Measurements from ENCODE around the gene CCL7. TPM values are rescaled to one million over a fixed set of nuclear protein-coding genes. Genes with fewer than 3 reads are reported as not detected.

The CCL7 gene
- polyA plus RNA-seq, 4 donors: 0.15 TPM; not detected in 3

GRCh38 chr17:34283571-34283970 is 13.6 kb downstream of the CCL7 start:
- DNase-seq (no peak), FAIRE-seq (no peak)
- Histone ChIP-seq H3K27ac (ENCODE audit: low read depth in 1 of 3, low read length in 2 of 3) (no peak overlapping the region), H3K27me3 (ENCODE audit: control insufficient read depth in 3 of 3, insufficient read depth in 3 of 3, low read length in 3 of 3) (peaks cover 0 to 2% (median 0%) of the 10 kb centered on the region in 3 donors), H3K4me3 (ENCODE audit: low read depth in 1 of 3, low read length in 3 of 3) (no peak overlapping the region), H3K4me1 (ENCODE audit: control insufficient read depth in 3 of 3, insufficient read depth in 2 of 3, low read depth in 1 of 3, low read length in 2 of 3) (no peaks in the 10 kb centered on the region), H3K36me3 (ENCODE audit: control insufficient read depth in 3 of 3, insufficient read depth in 2 of 3, low read depth in 1 of 3, low read length in 3 of 3) (no peaks in the 10 kb centered on the region), H3K9me3 (ENCODE audit: control insufficient read depth in 2 of 2, insufficient read depth in 1 of 2, low read depth in 1 of 2, low read length in 1 of 2) (no peaks in the 10 kb centered on the region)
- WGBS, 3 donors: 70 to 85% (median 81%) methylated on average over 6 of the region's 6 CpGs

DNA sequence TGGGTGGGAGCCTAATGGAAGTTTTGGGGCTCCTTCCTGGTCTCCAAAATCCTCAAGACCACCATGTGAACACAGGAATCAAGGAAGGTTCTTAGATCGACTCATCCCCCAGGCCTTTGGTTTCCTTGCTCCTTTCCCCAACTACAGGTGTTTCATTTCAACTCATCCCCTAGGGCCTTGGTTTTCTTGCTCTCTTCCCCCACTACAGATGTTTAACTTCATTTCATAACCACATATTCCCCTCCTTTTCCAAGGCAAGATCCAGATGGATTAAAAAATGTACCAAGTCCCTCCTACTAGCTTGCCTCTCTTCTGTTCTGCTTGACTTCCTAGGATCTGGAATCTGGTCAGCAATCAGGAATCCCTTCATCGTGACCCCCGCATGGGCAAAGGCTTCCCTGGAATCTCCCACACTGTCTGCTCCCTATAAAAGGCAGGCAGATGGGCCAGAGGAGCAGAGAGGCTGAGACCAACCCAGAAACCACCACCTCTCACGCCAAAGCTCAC is 15.3 kb downstream of the CCL7 start, which contains the start of gene CCL11:
TSS of gene CCL11 (plus strand) at position 457 of the 507 bp plus-strand sequence. CDS start 67 bp downstream, outside the sequence.
- 76 to 91% (median 82%) methylated on average over 4 of the region's 4 CpGs for WGBS, 3 donors
- Histone ChIP-seq H3K36me3 (ENCODE audit: control insufficient read depth in 3 of 3, insufficient read depth in 2 of 3, low read depth in 1 of 3, low read length in 3 of 3) (no peaks in the 10 kb centered on the region), H3K27ac (ENCODE audit: low read depth in 1 of 3, low read length in 2 of 3) (peak within 1 kb of the TSS in 1 of 3 donors; percentile 39), H3K9me3 (ENCODE audit: control insufficient read depth in 2 of 2, insufficient read depth in 1 of 2, low read depth in 1 of 2, low read length in 1 of 2) (no peaks in the 10 kb centered on the region), H3K27me3 (ENCODE audit: control insufficient read depth in 3 of 3, insufficient read depth in 3 of 3, low read length in 3 of 3) (peaks cover 0 to 2% (median 0%) of the 10 kb centered on the region in 3 donors), H3K4me1 (ENCODE audit: control insufficient read depth in 3 of 3, insufficient read depth in 2 of 3, low read depth in 1 of 3, low read length in 2 of 3) (no peaks in the 10 kb centered on the region), H3K4me3 (ENCODE audit: low read depth in 1 of 3, low read length in 3 of 3) (no peak within 1 kb of the TSS)
- no peak for DNase-seq
- no peak for FAIRE-seq

DNA sequence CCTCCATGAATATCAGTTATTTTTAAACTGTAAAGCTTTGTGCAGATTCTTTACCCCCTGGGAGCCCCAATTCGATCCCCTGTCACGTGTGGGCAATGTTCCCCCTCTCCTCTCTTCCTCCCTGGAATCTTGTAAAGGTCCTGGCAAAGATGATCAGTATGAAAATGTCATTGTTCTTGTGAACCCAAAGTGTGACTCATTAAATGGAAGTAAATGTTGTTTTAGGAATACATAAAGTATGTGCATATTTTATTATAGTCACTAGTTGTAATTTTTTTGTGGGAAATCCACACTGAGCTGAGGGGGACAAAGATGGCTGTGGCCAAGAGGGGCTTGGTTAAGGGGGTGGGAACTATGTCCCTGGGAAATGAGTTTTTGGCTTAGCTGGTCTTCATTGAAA is 17.9 kb downstream of the CCL7 start:
- WGBS, 3 donors: 15 to 50% (median 28%) methylated on average over 2 of the region's 2 CpGs
- Histone ChIP-seq H3K4me1 (ENCODE audit: control insufficient read depth in 3 of 3, insufficient read depth in 2 of 3, low read depth in 1 of 3, low read length in 2 of 3) (no peaks in the 10 kb centered on the region), H3K27me3 (ENCODE audit: control insufficient read depth in 3 of 3, insufficient read depth in 3 of 3, low read length in 3 of 3) (peaks cover 0 to 2% (median 0%) of the 10 kb centered on the region in 3 donors), H3K9me3 (ENCODE audit: control insufficient read depth in 2 of 2, insufficient read depth in 1 of 2, low read depth in 1 of 2, low read length in 1 of 2) (no peaks in the 10 kb centered on the region), H3K27ac (ENCODE audit: low read depth in 1 of 3, low read length in 2 of 3) (no peak overlapping the region), H3K4me3 (ENCODE audit: low read depth in 1 of 3, low read length in 3 of 3) (no peak overlapping the region), H3K36me3 (ENCODE audit: control insufficient read depth in 3 of 3, insufficient read depth in 2 of 3, low read depth in 1 of 3, low read length in 3 of 3) (no peaks in the 10 kb centered on the region)
- FAIRE-seq (no peak), DNase-seq (no peak)

GRCh38 chr17:34290586-34290985 is 20.6 kb downstream of the CCL7 start:
- WGBS, 3 donors: 60 to 61% (median 61%) methylated on average over 4 of the region's 4 CpGs
- Histone ChIP-seq H3K36me3 (ENCODE audit: control insufficient read depth in 3 of 3, insufficient read depth in 2 of 3, low read depth in 1 of 3, low read length in 3 of 3) (no peaks in the 10 kb centered on the region), H3K9me3 (ENCODE audit: control insufficient read depth in 2 of 2, insufficient read depth in 1 of 2, low read depth in 1 of 2, low read length in 1 of 2) (no peaks in the 10 kb centered on the region), H3K27ac (ENCODE audit: low read depth in 1 of 3, low read length in 2 of 3) (no peak overlapping the region), H3K4me1 (ENCODE audit: control insufficient read depth in 3 of 3, insufficient read depth in 2 of 3, low read depth in 1 of 3, low read length in 2 of 3) (no peaks in the 10 kb centered on the region), H3K4me3 (ENCODE audit: low read depth in 1 of 3, low read length in 3 of 3) (no peak overlapping the region), H3K27me3 (ENCODE audit: control insufficient read depth in 3 of 3, insufficient read depth in 3 of 3, low read length in 3 of 3) (peaks cover 0 to 2% (median 0%) of the 10 kb centered on the region in 3 donors)
- FAIRE-seq (no peak), DNase-seq (no peak)

DNA sequence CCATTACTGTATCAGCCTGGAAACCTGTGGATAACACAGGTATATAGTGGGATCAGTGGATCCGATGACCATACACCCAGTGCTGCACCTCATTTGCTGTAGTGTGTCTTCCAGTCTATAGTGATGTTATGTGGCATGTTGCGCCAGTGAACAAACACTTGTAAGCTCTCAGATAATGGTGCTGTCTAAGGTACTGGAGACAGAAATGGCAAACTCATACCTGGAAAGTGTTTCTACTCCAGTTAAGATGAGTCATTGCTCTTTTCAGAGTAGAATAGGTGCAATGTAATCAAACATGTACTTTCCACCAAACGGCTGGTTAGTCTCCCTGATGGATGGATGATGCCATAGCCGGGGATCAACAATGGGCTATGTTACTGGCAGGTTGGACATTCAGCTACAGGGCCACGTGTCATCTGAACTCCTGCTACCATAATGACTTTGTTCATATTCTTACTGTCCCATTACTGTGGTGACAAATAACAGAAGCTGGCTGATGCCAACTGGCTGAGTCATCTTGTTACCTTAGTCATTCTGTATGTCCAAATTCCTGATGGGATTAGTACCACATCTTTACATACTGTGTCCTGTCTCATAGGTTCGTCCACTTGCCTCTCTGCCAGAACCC is 21.8 kb downstream of the CCL7 start:
- H3K4me1 ChIP-seq (ENCODE audit: control insufficient read depth in 3 of 3, insufficient read depth in 2 of 3, low read depth in 1 of 3, low read length in 2 of 3): no peaks in the 10 kb centered on the region
- FAIRE-seq: no peak

GRCh38 chr17:34299027-34299426 is 29.0 kb downstream of the CCL7 start:
- Histone ChIP-seq H3K27ac (ENCODE audit: low read depth in 1 of 3, low read length in 2 of 3) (no peak overlapping the region), H3K4me3 (ENCODE audit: low read depth in 1 of 3, low read length in 3 of 3) (no peak overlapping the region), H3K4me1 (ENCODE audit: control insufficient read depth in 3 of 3, insufficient read depth in 2 of 3, low read depth in 1 of 3, low read length in 2 of 3) (no peaks in the 10 kb centered on the region), H3K36me3 (ENCODE audit: control insufficient read depth in 3 of 3, insufficient read depth in 2 of 3, low read depth in 1 of 3, low read length in 3 of 3) (no peaks in the 10 kb centered on the region), H3K27me3 (ENCODE audit: control insufficient read depth in 3 of 3, insufficient read depth in 3 of 3, low read length in 3 of 3) (no peaks in the 10 kb centered on the region), H3K9me3 (ENCODE audit: control insufficient read depth in 2 of 2, insufficient read depth in 1 of 2, low read depth in 1 of 2, low read length in 1 of 2) (no peaks in the 10 kb centered on the region)
- FAIRE-seq: no peak
- no peak for DNase-seq
- WGBS, 3 donors: 88 to 93% (median 89%) methylated on average over 2 of the region's 2 CpGs

More for the DNA sequence above, 21.8 kb downstream of the CCL7 start:
- WGBS, 3 donors: 83 to 90% (median 84%) methylated on average over 6 of the region's 6 CpGs
- Histone ChIP-seq H3K9me3 (ENCODE audit: control insufficient read depth in 2 of 2, insufficient read depth in 1 of 2, low read depth in 1 of 2, low read length in 1 of 2) (no peaks in the 10 kb centered on the region), H3K4me3 (ENCODE audit: low read depth in 1 of 3, low read length in 3 of 3) (no peak overlapping the region), H3K36me3 (ENCODE audit: control insufficient read depth in 3 of 3, insufficient read depth in 2 of 3, low read depth in 1 of 3, low read length in 3 of 3) (no peaks in the 10 kb centered on the region), H3K27me3 (ENCODE audit: control insufficient read depth in 3 of 3, insufficient read depth in 3 of 3, low read length in 3 of 3) (peaks cover 0 to 2% (median 0%) of the 10 kb centered on the region in 3 donors), H3K27ac (ENCODE audit: low read depth in 1 of 3, low read length in 2 of 3) (no peak overlapping the region)
- DNase-seq: no peak

DNA sequence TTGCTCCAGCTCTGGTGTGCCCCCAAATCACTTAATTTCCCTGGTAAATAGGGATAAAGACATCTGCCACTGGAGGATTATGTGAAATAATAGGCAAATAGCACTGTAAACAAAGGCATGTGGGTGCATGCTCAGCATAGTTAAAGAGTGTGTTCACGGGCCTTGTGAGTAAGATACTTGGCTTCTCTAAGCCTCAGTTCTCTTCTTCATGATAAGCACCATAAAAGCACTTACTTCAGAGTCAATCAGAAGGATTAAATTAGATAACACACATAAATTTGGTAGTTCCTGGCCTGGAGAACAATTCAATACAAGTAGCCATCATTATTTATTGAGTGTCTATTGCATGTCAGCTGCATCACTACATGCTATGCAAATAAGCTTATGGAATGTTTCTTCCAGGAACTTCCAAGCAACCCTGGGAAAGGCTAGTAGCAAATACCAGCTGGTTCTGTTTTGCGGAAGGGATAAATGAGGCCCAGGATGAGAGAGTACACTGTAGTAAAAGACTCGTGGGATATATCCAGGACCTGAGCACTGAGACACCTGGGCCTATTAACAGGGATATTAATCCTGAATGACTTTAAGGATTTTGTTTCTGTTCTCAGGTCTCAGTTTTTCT is 30.0 kb downstream of the CCL7 start:
- DNase-seq (no peak), FAIRE-seq (no peak)
- H3K36me3 ChIP-seq (ENCODE audit: control insufficient read depth in 3 of 3, insufficient read depth in 2 of 3, low read depth in 1 of 3, low read length in 3 of 3): no peaks in the 10 kb centered on the region
- WGBS, 3 donors: 68 to 77% (median 72%) methylated on average over 3 of the region's 3 CpGs
- H3K9me3 ChIP-seq (ENCODE audit: control insufficient read depth in 2 of 2, insufficient read depth in 1 of 2, low read depth in 1 of 2, low read length in 1 of 2): no peaks in the 10 kb centered on the region
- H3K27me3 ChIP-seq (ENCODE audit: control insufficient read depth in 3 of 3, insufficient read depth in 3 of 3, low read length in 3 of 3): no peaks in the 10 kb centered on the region
- no peak overlapping the region for H3K27ac ChIP-seq (ENCODE audit: low read depth in 1 of 3, low read length in 2 of 3)
- H3K4me1 ChIP-seq (ENCODE audit: control insufficient read depth in 3 of 3, insufficient read depth in 2 of 3, low read depth in 1 of 3, low read length in 2 of 3): no peaks in the 10 kb centered on the region
- no peak overlapping the region for H3K4me3 ChIP-seq (ENCODE audit: low read depth in 1 of 3, low read length in 3 of 3)

DNA sequence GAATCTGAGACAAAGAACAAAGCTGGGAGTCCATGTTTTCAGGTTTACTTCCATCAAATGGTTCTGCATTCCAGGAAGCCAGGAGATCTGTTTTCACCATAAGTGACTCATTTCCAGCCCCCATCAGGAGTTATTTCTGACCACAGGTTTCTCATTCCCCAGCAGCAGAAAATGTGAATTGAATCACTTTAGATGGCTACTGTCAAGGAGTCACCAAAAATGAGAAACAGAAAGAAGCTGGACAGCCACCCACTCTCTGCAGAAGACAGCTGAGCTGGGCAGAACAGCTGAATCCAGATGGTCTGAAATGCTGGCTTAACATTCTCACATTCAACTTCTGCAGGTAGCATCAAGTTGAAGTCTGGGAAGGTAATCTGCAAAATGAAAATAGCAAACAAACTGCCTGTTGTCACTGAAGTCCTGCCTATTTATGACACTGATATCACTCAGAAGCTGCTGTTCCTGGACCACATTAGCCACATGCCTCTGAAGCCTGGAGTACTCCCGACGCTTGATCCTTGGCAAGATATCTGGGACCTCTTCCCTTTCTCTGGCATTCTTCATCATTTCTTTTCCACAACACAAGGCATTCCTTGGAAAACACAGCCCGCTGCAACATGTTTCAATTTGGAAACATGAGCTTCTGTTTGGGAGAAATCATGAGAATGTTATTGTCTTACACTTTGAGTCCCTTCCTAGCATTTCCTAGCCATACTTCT is 30.8 kb downstream of the CCL7 start:
- Histone ChIP-seq H3K36me3 (ENCODE audit: control insufficient read depth in 3 of 3, insufficient read depth in 2 of 3, low read depth in 1 of 3, low read length in 3 of 3) (no peaks in the 10 kb centered on the region), H3K27ac (ENCODE audit: low read depth in 1 of 3, low read length in 2 of 3) (no peak overlapping the region), H3K27me3 (ENCODE audit: control insufficient read depth in 3 of 3, insufficient read depth in 3 of 3, low read length in 3 of 3) (no peaks in the 10 kb centered on the region), H3K4me3 (ENCODE audit: low read depth in 1 of 3, low read length in 3 of 3) (no peak overlapping the region), H3K9me3 (ENCODE audit: control insufficient read depth in 2 of 2, insufficient read depth in 1 of 2, low read depth in 1 of 2, low read length in 1 of 2) (no peaks in the 10 kb centered on the region), H3K4me1 (ENCODE audit: control insufficient read depth in 3 of 3, insufficient read depth in 2 of 3, low read depth in 1 of 3, low read length in 2 of 3) (no peaks in the 10 kb centered on the region)
- WGBS, 3 donors: 67 to 87% (median 76%) methylated on average over 3 of the region's 3 CpGs
- no peak for DNase-seq
- FAIRE-seq: no peak
